ENCODE data around the gene SEL1L3. TPM values are rescaled to one million over a fixed set of nuclear protein-coding genes. Genes with fewer than 3 reads are reported as not detected.

The SEL1L3 gene
- total and polyA plus RNA-seq, 2 donors (not counting 3 experiments of a cell fraction or from before 2014, with no cell fraction given) = 53.4 to 122 TPM

DNA sequence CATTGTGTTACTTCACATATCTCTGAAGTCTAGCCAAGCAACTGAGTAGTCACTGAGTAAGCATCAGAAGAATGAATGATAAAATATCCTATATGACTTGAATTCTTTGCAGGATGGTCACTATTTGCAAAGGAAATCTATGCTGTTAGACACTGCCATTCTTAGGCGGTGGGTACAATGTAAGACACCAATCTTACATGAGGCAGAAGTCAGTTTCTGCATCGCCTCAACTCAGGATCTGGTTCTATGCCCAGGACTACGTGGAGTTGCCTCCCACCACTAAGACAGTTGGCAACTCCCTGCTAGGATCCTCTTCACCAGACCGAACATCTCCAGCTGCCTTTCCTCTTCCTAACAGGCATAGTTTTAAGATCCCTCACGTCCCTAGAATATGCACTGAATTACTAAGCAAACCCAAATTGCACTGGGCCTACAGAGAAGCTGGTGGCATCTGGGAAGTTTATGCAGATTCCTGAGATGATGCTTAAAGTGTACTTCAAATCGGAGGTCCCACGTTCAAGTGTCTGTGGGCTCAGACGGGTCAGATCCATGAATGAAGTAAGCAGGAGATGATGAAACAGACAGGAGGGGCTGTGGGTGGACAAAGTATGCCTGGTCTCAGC lies 45.6 kb downstream of the SEL1L3 start:
- Histone ChIP-seq H3K9ac (replicated peaks; ENCODE audit: extremely low read depth, insufficient read depth, low read length) (no peak overlapping the region), H3K27ac (ENCODE audit: insufficient read depth, low read depth, low read length) (no peak overlapping the region), H4K20me1 (replicated peaks; ENCODE audit: control insufficient read depth, extremely low read depth, insufficient read depth, low read length) (no peaks in the 10 kb centered on the region), H3K4me1 (ENCODE audit: control insufficient read depth, extremely low read depth, insufficient read depth, low read length) (peaks cover 15% of the 10 kb centered on the region), H2AFZ (ENCODE audit: low read depth, low read length) (no peak overlapping the region), H3K9me1 (replicated peaks; ENCODE audit: control insufficient read depth, extremely low read depth, insufficient read depth, low read length) (no peaks in the 10 kb centered on the region), H3K9me3 (replicated peaks; ENCODE audit: control insufficient read depth, insufficient read depth, low read length) (no peaks in the 10 kb centered on the region), H3K27me3 (ENCODE audit: control insufficient read depth in 2 of 2, insufficient read depth in 2 of 2, low read length in 2 of 2) (no peaks in the 10 kb centered on the region), H3K4me2 (ENCODE audit: insufficient read depth, low read length) (no peak overlapping the region), H3K79me2 (ENCODE audit: control insufficient read depth, insufficient read depth, low read length) (no peaks in the 10 kb centered on the region), H3K36me3 (ENCODE audit: control insufficient read depth in 2 of 2, extremely low read depth in 1 of 2, insufficient read depth in 2 of 2, low read length in 2 of 2) (peaks cover 7 to 24% of the 10 kb centered on the region in 2 experiments), H3K4me3 (replicated peaks in 1 of 3; ENCODE audit: insufficient read depth in 1 of 3, low read depth in 1 of 3, low read length in 3 of 3) (no peak overlapping the region)
- TF ChIP-seq MYC (IDR thresholded peaks at IDR 0.05; ENCODE audit: low read depth, low read length) (no peak), POLR2AphosphoS5 (IDR thresholded peaks at IDR 0.05; ENCODE audit: insufficient read depth, low read depth, low read length) (no peak), FOS (IDR thresholded peaks at IDR 0.05; ENCODE audit: borderline replicate concordance, insufficient read depth, low read length) (no peak), MAX (IDR thresholded peaks at IDR 0.05; ENCODE audit: insufficient read depth, insufficient read length) (no peak), EZH2 (IDR thresholded peaks at IDR 0.05; ENCODE audit: borderline replicate concordance, low read depth, low read length, severe bottlenecking) (no peak), POLR2A (IDR thresholded peaks at IDR 0.05; ENCODE audit: low read depth, low read length) (no peak), JUN (IDR thresholded peaks at IDR 0.05; ENCODE audit: borderline replicate concordance, insufficient read depth, insufficient read length, low read depth) (no peak), CTCF (IDR thresholded peaks at IDR 0.05; ENCODE audit: extremely low read depth in 1 of 2, insufficient read depth in 1 of 2, low read depth in 1 of 2, low read length in 2 of 2) (no peak), GATA2 (IDR thresholded peaks at IDR 0.05; ENCODE audit: insufficient read depth, insufficient read length, low read depth, low read length) (no peak)
- intact Hi-C loops (cut with micrococcal nuclease) = no loop called here
- no TSS peak for BruUV-seq (replicated peaks)
- DNase-seq (ENCODE audit: low read depth, low spot score) (no peak), FAIRE-seq (no peak)
- ChIA-PET POLR2A (no interaction called here), CTCF (no interaction called here)
- dilution Hi-C loops (cut with MboI; ENCODE audit: extremely low pct_ligation_motif_present, low sequenced_read_pairs) = no loop called here

Measured in endothelial cell of umbilical vein (primary cell).